HG02981 (cell line): Measurements from ENCODE around the gene INSIG1.

ENCODE experiments used
- ATAC-seq: cut with Tn5 transposase; IDR thresholded peaks from one replicate; pipeline ENCODE4 v1.9.1; 2021; ENCODE audit warnings: mild to moderate bottlenecking, moderate library complexity; ENCODE audit not compliant: unreplicated experiment

Gene INSIG1

GRCh38 chr7:155344618-155345433 is 47.1 kb downstream of the INSIG1 start:
- peak; percentile 85 for ATAC-seq

- ATAC-seq: peak; percentile 1
Measured at GRCh38 chr7:155345490-155345889, 47.8 kb downstream of the INSIG1 start.

- no peak for ATAC-seq
Measured at GRCh38 chr7:155346285-155346684, 48.6 kb downstream of the INSIG1 start.

GRCh38 chr7:155348806-155349205 is 51.1 kb downstream of the INSIG1 start:
- no peak for ATAC-seq

- no peak for ATAC-seq
Measured at GRCh38 chr7:155349601-155350331, 52.1 kb downstream of the INSIG1 start.

- ATAC-seq: no peak
Measured at GRCh38 chr7:155351120-155351870, 53.6 kb downstream of the INSIG1 start.

GRCh38 chr7:155352076-155352752 is 54.5 kb downstream of the INSIG1 start:
- ATAC-seq: no peak

- no peak for ATAC-seq
Measured at GRCh38 chr7:155352753-155353115, 55.1 kb downstream of the INSIG1 start.

- ATAC-seq: no peak
Measured at GRCh38 chr7:155353256-155353897, 55.7 kb downstream of the INSIG1 start.

GRCh38 chr7:155354371-155355048 is 56.8 kb downstream of the INSIG1 start:
- no peak for ATAC-seq

GRCh38 chr7:155355176-155355575 is 57.5 kb downstream of the INSIG1 start:
- no peak for ATAC-seq

GRCh38 chr7:155355745-155356144 is 58.1 kb downstream of the INSIG1 start:
- ATAC-seq: no peak

- no peak for ATAC-seq
Measured at GRCh38 chr7:155356323-155357105, 58.8 kb downstream of the INSIG1 start.

GRCh38 chr7:155357573-155358041 is 59.9 kb downstream of the INSIG1 start:
- ATAC-seq: no peak

- no peak for ATAC-seq
Measured at GRCh38 chr7:155358066-155358947, 60.6 kb downstream of the INSIG1 start.

GRCh38 chr7:155358948-155359712 is 61.5 kb downstream of the INSIG1 start:
- ATAC-seq: no peak
